GM18951 (cell line): Measurements from ENCODE around the gene NPC1L1.

Experiments used
- POLR2A ChIP-seq: IDR thresholded peaks from 4 replicates; pipeline ENCODE4 v1.6.1; 2011; ENCODE audit warnings: mild to moderate bottlenecking; ENCODE audit not compliant: insufficient read length, insufficient read depth; ENCODE audit errors: extremely low read depth
- in situ Hi-C: fragments of 300-500 bp; cut with MboI; formaldehyde crosslinking; loops from one replicate; pipeline ENCODE4 v1.12.0; 2022; ENCODE audit warnings: low sequenced_read_pairs, mixed read lengths, inconsistent platforms; ENCODE audit not compliant: unreplicated experiment

Gene NPC1L1

DNA sequence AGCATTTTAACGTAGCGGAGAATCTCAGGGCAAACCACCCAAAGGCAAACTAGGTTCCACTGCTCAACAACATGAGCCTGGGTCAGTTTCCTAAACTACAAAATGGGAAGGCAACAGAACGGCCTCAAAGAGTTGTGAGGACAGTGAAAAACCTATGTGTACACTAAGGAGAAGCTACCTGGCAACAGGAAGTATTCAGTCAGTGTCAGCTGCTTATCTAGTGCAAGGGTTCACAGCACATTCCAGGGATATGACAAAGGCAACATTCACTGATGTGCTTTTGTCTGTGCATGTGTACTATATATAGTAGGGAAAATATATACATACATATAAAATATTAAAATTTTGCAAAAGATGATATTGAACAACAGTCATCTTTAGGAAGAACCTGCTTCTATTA is 67.8 kb downstream of the NPC1L1 start:
- in situ Hi-C loops: no loop called here
- TF ChIP-seq POLR2A: no peak

DNA sequence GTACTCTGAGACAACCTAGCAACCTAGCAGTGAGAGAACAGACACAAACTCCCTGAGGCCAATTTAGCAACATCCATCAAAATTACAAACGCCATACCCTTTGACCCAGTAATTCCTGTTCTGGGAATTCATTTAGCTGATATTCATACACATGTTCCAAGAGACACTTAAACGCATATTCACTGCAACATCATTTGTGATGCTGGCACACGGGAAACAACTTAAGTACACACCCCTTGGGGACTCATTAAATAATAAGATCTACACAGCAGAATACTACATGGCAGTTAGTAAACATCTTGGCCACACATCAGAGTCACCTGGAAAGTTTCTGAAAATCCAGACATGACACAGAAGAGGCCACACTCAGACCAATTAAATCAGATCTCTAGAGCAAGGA is 68.3 kb downstream of the NPC1L1 start:
- TF ChIP-seq POLR2A: no peak
- in situ Hi-C loops: no loop called here

DNA sequence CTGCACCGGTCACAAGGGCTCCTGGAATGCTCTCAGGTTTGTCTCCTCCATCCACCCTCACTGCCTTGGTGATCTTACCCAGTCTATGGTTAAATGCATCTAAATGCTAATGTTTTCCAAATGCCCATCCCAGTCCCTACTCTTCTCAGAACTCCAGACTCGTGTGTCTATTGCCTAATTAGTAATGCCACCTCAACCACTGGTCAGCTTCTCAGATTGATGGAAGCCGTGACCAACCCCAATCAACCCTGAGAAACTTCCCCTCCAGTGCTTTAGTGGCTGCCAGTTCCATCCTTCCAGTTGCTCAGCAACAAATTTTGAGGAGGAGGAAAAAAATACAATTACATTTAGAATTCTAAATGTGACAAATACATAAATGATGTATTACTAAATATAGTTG is 69.3 kb downstream of the NPC1L1 start:
- no peak for TF ChIP-seq POLR2A
- in situ Hi-C loops: no loop called here

DNA sequence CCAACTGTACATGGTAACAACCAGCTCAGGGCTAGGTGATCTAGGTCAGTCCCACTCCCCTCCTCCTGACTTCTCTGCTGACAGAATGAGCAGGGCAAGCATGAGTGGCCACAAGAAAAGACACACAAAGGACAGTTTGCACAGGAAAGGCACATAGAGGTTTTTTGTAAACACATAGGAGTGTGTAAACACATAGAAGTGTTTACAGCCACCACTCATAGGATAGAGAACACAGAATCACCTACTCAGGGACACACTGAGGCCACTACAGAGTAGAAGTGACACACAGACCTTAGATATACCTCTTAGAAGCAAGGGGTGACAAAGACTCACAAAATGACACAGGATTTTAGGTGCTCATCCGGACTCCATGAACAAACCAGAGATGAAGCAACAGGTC is 69.7 kb downstream of the NPC1L1 start:
- in situ Hi-C loops: no loop called here
- TF ChIP-seq POLR2A: no peak

DNA sequence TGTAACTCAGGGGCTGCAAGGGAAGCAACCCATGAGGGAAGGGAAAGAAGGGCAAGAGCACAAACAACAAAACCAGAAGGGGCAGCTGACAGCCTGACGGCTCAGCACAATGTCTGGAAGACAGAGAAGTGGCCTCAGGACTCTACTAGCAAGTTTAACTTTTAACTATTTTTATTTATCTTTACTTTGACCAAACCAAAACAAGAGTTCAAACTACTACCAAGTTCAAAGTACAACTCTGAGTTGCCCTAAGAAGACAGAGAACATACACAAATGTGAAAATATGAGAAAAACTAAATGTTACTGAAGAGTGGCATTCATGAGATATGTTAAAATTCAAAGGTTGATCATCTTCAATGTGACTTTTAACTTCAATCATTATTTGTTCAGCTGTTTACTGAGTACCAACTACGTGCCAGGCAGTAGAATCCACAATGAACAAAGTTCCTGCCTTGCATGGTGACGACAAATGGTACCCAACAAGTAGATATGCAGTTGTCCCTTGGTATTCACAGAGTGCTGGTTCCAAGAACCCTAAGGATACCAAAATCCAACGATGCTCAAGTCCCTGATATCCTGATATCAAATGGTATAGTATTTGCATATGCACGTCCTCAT is 70.4 kb downstream of the NPC1L1 start:
- in situ Hi-C loops: no loop called here
- TF ChIP-seq POLR2A: no peak

DNA sequence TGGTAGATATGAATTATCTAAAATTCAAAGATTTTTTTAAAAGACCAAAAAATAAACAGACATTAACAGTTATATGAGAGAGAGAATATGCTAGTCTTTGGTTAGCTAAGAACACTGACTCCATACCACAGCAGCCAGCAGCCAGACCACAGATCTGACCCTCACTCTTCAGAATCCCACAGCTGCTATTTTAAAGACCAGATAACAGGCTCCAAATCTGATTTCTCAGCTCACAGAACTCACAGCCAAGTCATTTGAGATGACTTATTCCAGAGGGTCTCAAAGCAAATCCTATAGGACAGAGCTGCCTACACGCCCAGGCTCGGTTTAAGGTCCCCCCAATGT is 71.0 kb downstream of the NPC1L1 start:
- TF ChIP-seq POLR2A: no peak
- in situ Hi-C loops: no loop called here

DNA sequence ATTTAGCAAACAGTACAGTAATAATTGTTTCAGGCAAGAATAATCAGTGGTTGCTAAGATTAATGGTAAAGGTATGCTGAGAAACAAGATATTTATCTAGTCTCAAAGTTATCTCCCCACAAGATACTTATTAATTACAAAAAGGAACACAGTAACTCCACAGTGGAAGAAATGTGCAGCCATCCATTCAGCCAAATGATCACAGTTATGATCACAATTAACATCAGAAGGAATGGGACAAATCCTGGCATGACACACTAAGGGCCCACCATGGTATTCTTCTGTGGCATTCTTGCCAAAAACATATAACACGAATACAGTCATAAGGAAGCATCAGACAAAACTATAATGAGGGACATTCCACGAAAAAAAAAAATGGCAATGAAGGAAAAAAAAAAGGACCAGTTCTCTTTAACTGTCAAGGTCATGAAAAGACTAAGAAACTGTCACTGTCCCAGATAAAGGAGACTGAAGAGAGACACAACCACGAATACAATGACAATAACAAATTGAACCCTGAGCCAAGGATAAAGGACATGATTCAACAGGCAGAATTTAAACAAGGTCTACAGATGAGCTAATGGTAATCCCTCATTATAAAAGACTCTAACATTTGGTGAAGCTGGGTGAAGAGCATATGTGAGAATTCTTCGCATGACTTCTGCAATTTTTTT is 71.5 kb downstream of the NPC1L1 start:
- in situ Hi-C loops: no loop called here
- TF ChIP-seq POLR2A: no peak

DNA sequence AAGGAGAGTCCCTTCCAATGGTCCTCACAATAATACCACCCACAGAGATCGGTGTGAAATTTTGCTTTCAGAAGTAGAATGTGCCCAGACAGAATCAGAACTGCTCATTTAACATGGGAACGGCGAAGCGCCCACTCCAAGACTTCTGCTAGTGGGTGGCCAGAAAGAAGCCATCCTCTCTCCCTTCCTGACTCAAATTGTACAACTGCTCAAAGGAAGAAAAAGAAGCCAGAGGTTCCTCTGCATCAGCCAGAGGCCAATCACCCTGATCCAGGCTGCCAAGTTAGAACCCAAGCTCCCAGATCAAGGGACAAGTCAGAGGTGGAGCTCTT is 73.9 kb downstream of the NPC1L1 start:
- no peak for TF ChIP-seq POLR2A
- in situ Hi-C loops: no loop called here

DNA sequence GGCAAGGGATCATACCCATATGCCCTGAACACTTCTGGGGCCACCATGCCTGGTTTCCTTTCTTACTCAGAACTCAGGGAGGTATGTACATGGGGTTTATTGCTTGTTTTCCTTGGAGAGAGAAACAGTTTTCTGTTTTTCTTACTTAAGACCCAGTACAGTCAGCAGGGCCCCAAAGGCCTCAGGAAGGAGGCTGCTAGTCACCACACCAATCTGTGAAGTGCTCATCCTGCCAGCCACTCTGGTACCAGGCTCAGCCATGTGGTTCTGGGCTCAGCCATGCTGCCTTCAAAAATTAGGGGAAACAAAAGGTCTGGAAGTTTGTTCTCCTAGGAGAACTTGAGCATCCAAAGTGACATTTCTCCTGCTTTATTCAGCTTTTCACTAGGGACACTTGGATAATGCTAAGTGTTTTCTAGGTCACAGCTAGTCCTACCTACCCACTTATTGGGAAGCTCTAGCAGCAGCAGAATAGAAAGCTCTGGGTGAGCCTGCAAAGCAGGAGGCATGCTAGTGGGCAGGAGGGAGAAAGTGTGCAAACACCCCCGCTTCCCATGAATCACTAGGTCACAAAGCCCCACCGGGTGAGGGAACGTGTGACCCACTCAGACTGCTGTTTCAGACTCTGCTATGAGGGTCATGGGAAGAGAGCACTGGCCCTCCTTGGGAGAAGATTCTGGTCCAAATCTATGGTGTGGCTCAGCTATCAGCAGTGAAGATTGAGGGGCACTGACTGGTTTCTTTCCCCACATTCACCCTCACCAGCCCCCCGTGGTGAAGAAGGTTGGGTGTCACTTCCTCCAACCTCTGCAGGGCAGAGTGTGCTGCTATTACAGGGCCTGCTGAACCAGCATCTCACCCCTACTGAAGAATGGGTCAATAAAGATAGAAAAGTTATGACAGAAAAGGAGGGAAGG is 74.6 kb downstream of the NPC1L1 start:
- in situ Hi-C loops: no loop called here
- no peak for TF ChIP-seq POLR2A

DNA sequence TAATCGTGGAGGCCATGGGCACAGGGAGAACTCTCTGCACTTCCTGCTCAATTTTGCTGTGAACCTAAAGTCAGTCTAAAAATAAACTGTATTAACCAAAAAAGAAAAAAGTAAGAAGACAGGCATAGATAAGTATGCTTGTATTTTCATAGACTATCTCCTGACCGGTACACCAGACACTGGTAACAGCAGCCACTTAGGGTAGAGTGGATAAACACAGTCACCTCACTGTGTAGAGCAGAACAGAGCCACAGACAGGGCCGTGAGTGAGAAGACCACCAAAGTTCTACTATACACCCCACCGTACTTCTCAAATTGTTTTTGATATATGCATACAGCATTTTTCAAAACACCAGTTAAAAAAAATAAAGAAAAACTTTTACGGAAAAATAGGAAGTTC is 75.6 kb downstream of the NPC1L1 start:
- in situ Hi-C loops: no loop called here

DNA sequence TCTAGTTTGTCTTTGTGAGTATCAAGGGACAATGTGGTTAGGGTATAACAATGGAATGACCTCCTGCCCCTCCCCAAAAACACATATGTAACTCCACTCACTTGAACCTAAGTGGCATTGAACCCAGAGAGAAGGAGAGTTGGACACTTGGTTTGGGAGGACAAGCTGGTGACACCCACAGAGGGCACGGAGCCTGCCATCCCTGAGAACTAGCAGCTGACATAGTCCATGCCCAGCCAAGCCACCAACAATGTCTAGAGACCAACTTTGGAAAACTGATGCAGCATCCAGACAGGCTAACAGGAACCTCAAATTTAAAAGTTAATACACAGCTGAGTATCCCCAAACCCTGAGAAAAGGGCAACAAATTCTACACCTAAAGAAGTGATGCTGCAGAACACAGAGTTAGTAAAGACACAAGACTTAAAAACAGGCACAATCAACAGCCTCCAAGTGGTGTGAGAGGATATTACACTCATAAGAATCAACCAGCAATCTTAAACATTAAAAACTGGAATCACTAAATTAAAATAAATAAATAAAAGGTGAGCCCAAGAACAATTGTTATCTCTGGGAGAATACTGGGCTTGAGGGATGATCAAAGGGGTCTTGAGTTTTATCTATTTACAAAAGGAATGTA is 77.8 kb downstream of the NPC1L1 start:
- in situ Hi-C loops: no loop called here
- no peak for TF ChIP-seq POLR2A

More for the DNA sequence above, 75.6 kb downstream of the NPC1L1 start:
- TF ChIP-seq POLR2A: no peak
